SK-N-SH (cell line): Measurements from ENCODE around the gene MUC5AC. TPM values are rescaled to one million over a fixed set of nuclear protein-coding genes. Genes with fewer than 3 reads are reported as not detected.
"Not testable (repeated sequence)": the region's sequence is repeated elsewhere in the genome, so short reads cannot be mapped to it uniquely, and the experiment has no call there.

ENCODE experiments used
- CTCF ChIA-PET: fragments of 300-600, 350-600 bp; formaldehyde crosslinking; extraction: SDS; loops from one replicate; lab custom pipeline; 2021; lab: Yijun Ruan, JAX
- POLR2A ChIA-PET: fragments of 350-600 bp; sonication (Branson Sonifier 250); formaldehyde crosslinking; extraction: SDS; loops from one replicate; lab custom pipeline; 2020; ENCODE audit warnings: antibody characterized with exemption, inconsistent platforms; lab: Yijun Ruan, JAX
- DNase-seq: peaks from one replicate; pipeline ENCODE4 v3.0.0; 2012
- H2AFZ ChIP-seq: fragments of 200-600 bp; sonication (generic); 2 replicates; pipeline ENCODE4 v1.8.1; 2016; ENCODE audit warnings: antibody characterized with exemption, mild to moderate bottlenecking, low read depth
- H3F3A ChIP-seq: fragments of 200-600 bp; sonication (generic); replicated peaks from 2 replicates; pipeline ENCODE3; 2016; ENCODE audit warnings: antibody characterized with exemption, mild to moderate bottlenecking; ENCODE audit not compliant: insufficient read depth
- H3K27ac ChIP-seq, 2 experiments: fragments of 200-500 bp in 1 of 2; fragments of 200-600 bp in 1 of 2; sonication (Bioruptor generic) in 1 of 2; sonication (generic), shearing (Covaris generic) in 1 of 2; 2 replicates each; pipeline versions ENCODE4 v1.5.1 to v1.6.1; 2014 to 2016; ENCODE audit warnings: low read depth in 2 of 2, inconsistent platforms in 1 of 2, low read length in 1 of 2, mild to moderate bottlenecking in 1 of 2, mixed read lengths in 1 of 2
- H3K27me3 ChIP-seq: fragments of 200-600 bp; sonication (generic), shearing (Covaris generic); 2 replicates; pipeline ENCODE4 v1.6.1; 2016; ENCODE audit warnings: mixed run types; ENCODE audit not compliant: insufficient read depth
- H3K36me3 ChIP-seq, 2 experiments: fragments of 200-500 bp in 1 of 2; fragments of 200-600 bp in 1 of 2; sonication (Bioruptor generic) in 1 of 2; sonication (generic) in 1 of 2; replicated peaks in 1 of 2; 2 replicates each; pipeline versions ENCODE3 to v1.5.1; 2014 to 2016; ENCODE audit warnings: low read length in 1 of 2, mild to moderate bottlenecking in 1 of 2; ENCODE audit not compliant: insufficient read depth in 2 of 2, control insufficient read depth in 1 of 2
- H3K4me1 ChIP-seq, 2 experiments: fragments of 200-500 bp in 1 of 2; fragments of 200-600 bp in 1 of 2; sonication (Bioruptor generic) in 1 of 2; sonication (generic), shearing (Covaris generic) in 1 of 2; 2 replicates each; pipeline versions ENCODE4 v1.5.1 to v1.6.1; 2014 to 2016; ENCODE audit warnings: low read depth in 1 of 2, low read length in 1 of 2, mixed run types in 1 of 2; ENCODE audit not compliant: insufficient read depth in 2 of 2, control insufficient read depth in 1 of 2
- H3K4me2 ChIP-seq: fragments of 200-600 bp; sonication (generic), shearing (Covaris generic); 2 replicates; pipeline ENCODE4 v1.6.1; 2017; ENCODE audit warnings: mixed run types
- H3K4me3 ChIP-seq, 2 experiments: fragments of 200-500 bp in 1 of 2; fragments of 200-600 bp in 1 of 2; sonication (Bioruptor generic) in 1 of 2; sonication (generic), shearing (Covaris generic) in 1 of 2; 2 replicates each; pipeline versions ENCODE4 v1.5.1 to v1.8.1; 2014 to 2016; ENCODE audit warnings: low read depth in 2 of 2, inconsistent platforms in 1 of 2, low read length in 1 of 2, mild to moderate bottlenecking in 1 of 2, mixed read lengths in 1 of 2, moderate library complexity in 1 of 2
- H3K79me2 ChIP-seq: fragments of 200-600 bp; sonication (generic); 2 replicates; pipeline ENCODE4 v1.8.1; 2017; ENCODE audit warnings: mild to moderate bottlenecking; ENCODE audit not compliant: insufficient read depth
- H3K9ac ChIP-seq: fragments of 200-600 bp; sonication (generic); 2 replicates; pipeline ENCODE4 v1.6.1; 2017; ENCODE audit warnings: mixed run types
- H3K9me2 ChIP-seq: fragments of 200-600 bp; sonication (generic); 2 replicates; pipeline ENCODE4 v1.6.1; 2017; ENCODE audit warnings: mixed run types
- H3K9me3 ChIP-seq: fragments of 200-600 bp; sonication (generic); 2 replicates; pipeline ENCODE4 v1.6.1; 2017; ENCODE audit warnings: mixed run types, mild to moderate bottlenecking, moderate library complexity
- H4K20me1 ChIP-seq: fragments of 200-600 bp; sonication (generic); 2 replicates; pipeline ENCODE4 v1.6.1; 2017; ENCODE audit warnings: mild to moderate bottlenecking, mixed run types; ENCODE audit not compliant: insufficient read depth
- ELF1 ChIP-seq: IDR thresholded peaks from 2 replicates; pipeline ENCODE4 v1.4.0; 2012
- EP300 ChIP-seq, 2 experiments: IDR thresholded peaks; 2 replicates each; pipeline versions ENCODE4 v1.4.0 to v1.6.1; 2012; ENCODE audit warnings: borderline replicate concordance in 1 of 2, low read depth in 1 of 2, low read length in 1 of 2
- FOSL2 ChIP-seq: IDR thresholded peaks from 2 replicates; pipeline ENCODE4 v1.4.0; 2012; ENCODE audit warnings: low read depth, mild to moderate bottlenecking, moderate library complexity, borderline replicate concordance
- FOXJ3 ChIP-seq: sonication (generic); formaldehyde crosslinking; IDR thresholded peaks from 2 replicates; pipeline ENCODE4 v1.5.1; 2020; ENCODE audit warnings: mild to moderate bottlenecking, missing genetic modification reagents
- FOXM1 ChIP-seq: IDR thresholded peaks from 2 replicates; pipeline ENCODE4 v1.4.0; 2012; ENCODE audit warnings: low read depth, mild to moderate bottlenecking
- GATA2 ChIP-seq: sonication (generic); formaldehyde crosslinking; IDR thresholded peaks from 2 replicates; pipeline ENCODE4 v1.5.0; 2020; ENCODE audit warnings: mild to moderate bottlenecking, missing genetic modification reagents
- MEF2A ChIP-seq: IDR thresholded peaks from 2 replicates; pipeline ENCODE4 v1.4.0; 2012; ENCODE audit warnings: low read depth, borderline replicate concordance
- MXI1 ChIP-seq: IDR thresholded peaks from 2 replicates; pipeline ENCODE4 v1.6.1; 2012; ENCODE audit warnings: mild to moderate bottlenecking, low read depth, low read length, improper control_type of control experiment
- NFIC ChIP-seq: IDR thresholded peaks from 2 replicates; pipeline ENCODE4 v1.4.0; 2012; ENCODE audit warnings: borderline replicate concordance
- NRF1 ChIP-seq: IDR thresholded peaks from 2 replicates; pipeline ENCODE4 v1.6.1; 2012; ENCODE audit warnings: low read depth, mild to moderate bottlenecking, low read length
- PBX3 ChIP-seq: IDR thresholded peaks from 2 replicates; pipeline ENCODE4; 2012
- RAD21 ChIP-seq: IDR thresholded peaks from 2 replicates; pipeline ENCODE4 v1.6.1; 2012; ENCODE audit warnings: mild to moderate bottlenecking, low read length
- RXRA ChIP-seq: IDR thresholded peaks from 2 replicates; pipeline ENCODE4 v1.4.0; 2012; ENCODE audit warnings: low read depth, mild to moderate bottlenecking, borderline replicate concordance
- SMC3 ChIP-seq: IDR thresholded peaks from 2 replicates; pipeline ENCODE4 v1.6.1; 2012; ENCODE audit warnings: low read depth, low read length, improper control_type of control experiment
- TAF1 ChIP-seq: IDR thresholded peaks from 2 replicates; pipeline ENCODE4 v1.6.1; 2012; ENCODE audit warnings: low read depth, mild to moderate bottlenecking, low read length, moderate library complexity, borderline replicate concordance
- TEAD4 ChIP-seq: IDR thresholded peaks from 2 replicates; pipeline ENCODE4 v1.4.0; 2012; ENCODE audit warnings: mild to moderate bottlenecking, borderline replicate concordance; ENCODE audit not compliant: insufficient read depth
- USF2 ChIP-seq: fragments of 150-350 bp; IDR thresholded peaks from 2 replicates; pipeline ENCODE4 v1.6.1; 2017; ENCODE audit warnings: antibody characterized with exemption, low read length, low read depth, borderline replicate concordance
- ZBTB33 ChIP-seq: IDR thresholded peaks from 2 replicates; pipeline ENCODE4 v1.4.0; 2012; ENCODE audit warnings: low read depth, borderline replicate concordance
- WGBS: methylation state at CpG from one replicate; pipeline ENCODE4 v1.1.6; 2017; ENCODE audit warnings: low lambda C conversion rate; 5-methylcytosine and 5-hydroxymethylcytosine counted together
- polyA plus RNA-seq, 3 experiments: library from polyadenylated mRNA; depleted of rRNA; stranded (reverse); fragments of >200 nt; gene quantifications; 2 replicates each; pipeline ENCODE4 v1.2.3, GENCODE V29; 2012

The MUC5AC gene
- polyA plus RNA-seq, 1 of the 3 experiments (the other 2 are of a cell fraction), result not detected

- no peak for TF ChIP-seq NRF1
- TF ChIP-seq USF2, result no peak
- TF ChIP-seq EP300 (IDR thresholded peaks at IDR 0.05; ENCODE audit: borderline replicate concordance in 1 of 2, low read depth in 1 of 2, low read length in 1 of 2), result no peak
Observed at GRCh38 chr11:1112351-1113191, 45.2 kb upstream of the MUC5AC start (continued).

GRCh38 chr11:1113405-1114201, 44.1 kb upstream of the MUC5AC start:
- ChIA-PET POLR2A (no interaction called here), CTCF (interaction anchor here (0.7 to 1.3 kb wide), 2 partner anchors 401 to 461 kb away, joined by 3 read pairs; no protein-coding TSS in a partner anchor)
- Histone ChIP-seq H3K4me1 (no peaks in the 10 kb centered on the region), H3K27me3 (no peaks in the 10 kb centered on the region), H3K9me3 (no peaks in the 10 kb centered on the region), H3K4me3 (no peak overlapping the region), H3K36me3 (no peaks in the 10 kb centered on the region), H3K79me2 (no peaks in the 10 kb centered on the region), H3K9me2 (no peaks in the 10 kb centered on the region), H3K4me2 (no peak overlapping the region), H3K27ac (no peak overlapping the region), H4K20me1 (no peaks in the 10 kb centered on the region), H3K9ac (no peak overlapping the region), H2AFZ (no peak overlapping the region), H3F3A (no peaks in the 10 kb centered on the region)
- DNase-seq, result no peak
- TF ChIP-seq NRF1, result no peak
- no peak for TF ChIP-seq FOXJ3 (CRISPR knock-in tag)
- no peak for TF ChIP-seq SMC3
- TF ChIP-seq MXI1, result no peak
- no peak for TF ChIP-seq MEF2A
- no peak for TF ChIP-seq FOSL2
- TF ChIP-seq TEAD4, result no peak
- no peak for TF ChIP-seq RXRA
- no peak for TF ChIP-seq GATA2 (CRISPR knock-in tag)
- TF ChIP-seq PBX3, result no peak
- TF ChIP-seq FOXM1, result no peak
- TF ChIP-seq NFIC, result no peak
- no peak for TF ChIP-seq RAD21
- no peak for TF ChIP-seq ZBTB33
- TF ChIP-seq TAF1, result no peak
- TF ChIP-seq ELF1, result no peak
- 76% methylated on average over 13 of the region's 36 CpGs for WGBS

GRCh38 chr11:1115292-1115691, 42.5 kb upstream of the MUC5AC start:
- H3K27ac ChIP-seq, H2AFZ ChIP-seq, H3F3A ChIP-seq, H3K4me3 ChIP-seq, H3K9me2 ChIP-seq, H3K9ac ChIP-seq, H3K4me1 ChIP-seq, H3K4me2 ChIP-seq, H4K20me1 ChIP-seq, POLR2A ChIA-PET, DNase-seq, H3K79me2 ChIP-seq, H3K9me3 ChIP-seq, H3K36me3 ChIP-seq, H3K27me3 ChIP-seq: not testable (repeated sequence)
- 65% methylated on average over 6 of the region's 6 CpGs for WGBS
- CTCF ChIA-PET, result interaction anchor here (0.9 kb wide), 1 partner anchor 85 kb away, joined by 3 read pairs; no protein-coding TSS in a partner anchor
